H9 (cell line): ENCODE data around the gene GGA2. TPM values are rescaled to one million over a fixed set of nuclear protein-coding genes. Genes with fewer than 3 reads are reported as not detected.

Experiments used
- DNase-seq: peaks from one replicate; pipeline ENCODE4 v3.0.0-alpha.2; 2017
- H2AFZ ChIP-seq: one replicate; pipeline ENCODE4 v1.6.1; 2013; ENCODE audit warnings: mild to moderate bottlenecking, low read length, control low read depth, moderate library complexity
- H2AK5ac ChIP-seq: 2 replicates; pipeline ENCODE4 v1.6.1; 2013; ENCODE audit warnings: low read length, control low read depth, mixed read lengths; ENCODE audit not compliant: insufficient read length
- H2BK120ac ChIP-seq: one replicate; pipeline ENCODE4 v1.6.1; 2013; ENCODE audit warnings: low read depth, mild to moderate bottlenecking, low read length, control low read depth, inconsistent platforms; ENCODE audit not compliant: poor library complexity, severe bottlenecking
- H2BK12ac ChIP-seq: 2 replicates; pipeline ENCODE4 v1.6.1; 2013; ENCODE audit warnings: low read length, control low read depth, mixed read lengths, low read depth; ENCODE audit not compliant: insufficient read length
- H2BK15ac ChIP-seq: 2 replicates; pipeline ENCODE4 v1.6.1; 2013; ENCODE audit warnings: low read depth, low read length, control low read depth
- H2BK20ac ChIP-seq: one replicate; pipeline ENCODE4 v1.6.1; 2013; ENCODE audit warnings: low read depth, mild to moderate bottlenecking, low read length, control low read depth, inconsistent platforms; ENCODE audit not compliant: poor library complexity, severe bottlenecking
- H2BK5ac ChIP-seq: 2 replicates; pipeline ENCODE4 v1.6.1; 2013; ENCODE audit warnings: low read length, control low read depth, mixed read lengths; ENCODE audit not compliant: insufficient read length
- H3K14ac ChIP-seq: 2 replicates; pipeline ENCODE4 v1.6.1; 2013; ENCODE audit warnings: low read length, control low read depth; ENCODE audit not compliant: insufficient read depth
- H3K18ac ChIP-seq: 2 replicates; pipeline ENCODE4 v1.6.1; 2013; ENCODE audit warnings: low read depth, mild to moderate bottlenecking, mixed read lengths, low read length, control low read depth; ENCODE audit not compliant: insufficient read length
- H3K23ac ChIP-seq: 2 replicates; pipeline ENCODE4 v1.6.1; 2013; ENCODE audit warnings: low read length, control low read depth, mixed read lengths, low read depth; ENCODE audit not compliant: insufficient read length
- H3K23me2 ChIP-seq: 2 replicates; pipeline ENCODE4 v1.6.1; 2013; ENCODE audit warnings: low read depth, mild to moderate bottlenecking, mixed read lengths, low read length, control low read depth; ENCODE audit not compliant: insufficient read length, poor library complexity, severe bottlenecking
- H3K27ac ChIP-seq: 2 replicates; pipeline ENCODE4 v1.5.1; 2013; ENCODE audit warnings: low read length, control low read depth, mixed read lengths, low read depth; ENCODE audit not compliant: insufficient read length
- H3K27me3 ChIP-seq: 2 replicates; pipeline ENCODE4 v1.6.1; 2013; ENCODE audit warnings: low read length, control low read depth, inconsistent platforms; ENCODE audit not compliant: insufficient read depth
- H3K4ac ChIP-seq: 2 replicates; pipeline ENCODE4 v1.6.1; 2013; ENCODE audit warnings: low read depth, mild to moderate bottlenecking, control low read depth, inconsistent platforms, low read length, moderate library complexity
- H3K4me1 ChIP-seq: 2 replicates; pipeline ENCODE4 v1.6.1; 2013; ENCODE audit warnings: low read length, control low read depth, inconsistent platforms; ENCODE audit not compliant: insufficient read depth
- H3K4me2 ChIP-seq: 2 replicates; pipeline ENCODE4 v1.6.1; 2013; ENCODE audit warnings: low read length, control low read depth, mixed read lengths; ENCODE audit not compliant: insufficient read length, insufficient read depth
- H3K56ac ChIP-seq: 2 replicates; pipeline ENCODE4 v1.6.1; 2013; ENCODE audit warnings: low read depth, mild to moderate bottlenecking, mixed read lengths, low read length, control low read depth; ENCODE audit not compliant: insufficient read length
- H3K79me1 ChIP-seq: 2 replicates; pipeline ENCODE4 v1.6.1; 2013; ENCODE audit warnings: low read depth, mild to moderate bottlenecking, moderate library complexity, low read length, control low read depth, inconsistent platforms; ENCODE audit not compliant: insufficient read depth, poor library complexity, severe bottlenecking
- H3K79me2 ChIP-seq: 2 replicates; pipeline ENCODE4 v1.6.1; 2013; ENCODE audit warnings: low read length, control low read depth, inconsistent platforms; ENCODE audit not compliant: insufficient read depth
- H3K9ac ChIP-seq: 2 replicates; pipeline ENCODE4 v1.6.1; 2013; ENCODE audit warnings: low read length, control low read depth, mixed read lengths; ENCODE audit not compliant: insufficient read length; ENCODE audit errors: extremely low read depth
- H3K9me3 ChIP-seq: one replicate; pipeline ENCODE4 v1.6.1; 2013; ENCODE audit warnings: low read depth, low read length, inconsistent platforms; ENCODE audit not compliant: control insufficient read depth
- H3T11ph ChIP-seq: one replicate; pipeline ENCODE4 v1.6.1; 2013; ENCODE audit warnings: mild to moderate bottlenecking, low read length, control low read depth, inconsistent platforms
- H4K20me1 ChIP-seq: one replicate; pipeline ENCODE4 v1.6.1; 2013; ENCODE audit not compliant: control insufficient read depth, insufficient read length, insufficient read depth
- H4K5ac ChIP-seq: 2 replicates; pipeline ENCODE4 v1.6.1; 2013; ENCODE audit warnings: low read depth, mild to moderate bottlenecking, mixed read lengths, low read length, control low read depth; ENCODE audit not compliant: insufficient read length
- H4K8ac ChIP-seq: replicated peaks from 2 replicates; pipeline ENCODE4 v1.6.1; 2013; ENCODE audit warnings: low read length, control low read depth, mixed read lengths, low read depth; ENCODE audit not compliant: insufficient read length
- H4K91ac ChIP-seq: 2 replicates; pipeline ENCODE4 v1.6.1; 2013; ENCODE audit warnings: low read depth, mild to moderate bottlenecking, moderate library complexity, mixed read lengths, low read length, control low read depth; ENCODE audit not compliant: insufficient read length
- H3K27ac Mint-ChIP-seq, 3 experiments: 2 replicates in 2 of 3; 3 replicates in 1 of 3; pipeline ENCODE4 v1.8.0; 2020 to 2021; ENCODE audit warnings: mixed read lengths in 3 of 3, mild to moderate bottlenecking in 1 of 3, moderate library complexity in 1 of 3
- H3K27me3 Mint-ChIP-seq: 2 replicates; pipeline ENCODE4 v1.8.0; 2021; ENCODE audit warnings: low read depth, mild to moderate bottlenecking, moderate library complexity, mixed read lengths
- H3K36me3 Mint-ChIP-seq, 3 experiments: 2 replicates in 2 of 3; 3 replicates in 1 of 3; pipeline ENCODE4 v1.8.0; 2020 to 2021; ENCODE audit warnings: low read depth in 3 of 3, mixed read lengths in 3 of 3; ENCODE audit not compliant: insufficient read depth in 1 of 3
- H3K4me1 Mint-ChIP-seq, 2 experiments: 2 replicates each; pipeline ENCODE4 v1.8.0; 2020; ENCODE audit warnings: mixed read lengths in 2 of 2
- H3K4me3 Mint-ChIP-seq, 2 experiments: 2 replicates in 1 of 2; 3 replicates in 1 of 2; pipeline ENCODE4 v1.8.0; 2020 to 2021; ENCODE audit warnings: mild to moderate bottlenecking in 2 of 2, mixed read lengths in 2 of 2, moderate library complexity in 1 of 2
- H3K9me3 Mint-ChIP-seq, 2 experiments: 2 replicates in 1 of 2; 3 replicates in 1 of 2; pipeline ENCODE4 v1.8.0; 2020; ENCODE audit warnings: mild to moderate bottlenecking in 2 of 2, mixed read lengths in 2 of 2, moderate library complexity in 1 of 2
- CTCF ChIP-seq: fragments of 200-600 bp; sonication (generic); conservative IDR thresholded peaks from 3 replicates; pipeline ENCODE4 v1.8.0; 2021; ENCODE audit warnings: antibody characterized with exemption, mild to moderate bottlenecking
- WGBS: extraction: QIAGEN DNeasy Blood & Tissue Kit; methylation state at CpG from one replicate; pipeline ENCODE4 v1.1.7; 2013; ENCODE audit warnings: missing lambda C conversion rate, low lambda C conversion rate, mixed read lengths; ENCODE audit not compliant: insufficient read length; ENCODE audit errors: extremely low coverage; 5-methylcytosine and 5-hydroxymethylcytosine counted together
- total RNA-seq: library from RNA; stranded (reverse); gene quantifications from 2 replicates; pipeline ENCODE4 v1.2.1, GENCODE V29; 2021

Gene GGA2
- total RNA-seq, 1 experiment from 2014 or later: 143 TPM

- Histone ChIP-seq H3K4me1 (0 out of 2 replicates have a peak, but pooled peaks cover 2% of the 10 kb centered on the region), H2BK12ac (no peak overlapping the region), H3K27ac (no peak overlapping the region), H3K4ac (no peak overlapping the region), H2BK20ac (no peak overlapping the region), H3K79me2 (peaks cover 21% of the 10 kb centered on the region; the same call in 1 of the 2 replicates), H2BK120ac (no peak overlapping the region), H3T11ph (no peak overlapping the region), H4K91ac (no peak overlapping the region), H2BK5ac (no peak overlapping the region), H3K23me2 (no peaks in the 10 kb centered on the region), H3K23ac (no peak overlapping the region), H3K14ac (no peak overlapping the region), H3K79me1 (peaks cover 7% of the 10 kb centered on the region), H3K56ac (no peak overlapping the region), H3K18ac (no peak overlapping the region), H3K27me3 (no peaks in the 10 kb centered on the region), H3K4me2 (no peak overlapping the region), H2AFZ (no peak overlapping the region), H4K8ac (no peak overlapping the region), H3K9ac (no peak overlapping the region), H4K20me1 (no peaks in the 10 kb centered on the region), H2BK15ac (no peak overlapping the region), H2AK5ac (no peak overlapping the region), H4K5ac (no peak overlapping the region), H3K9me3 (no peaks in the 10 kb centered on the region)
- Mint-ChIP-seq H3K9me3 (no peaks in the 10 kb centered on the region), H3K27me3 (no peaks in the 10 kb centered on the region), H3K4me3 (no peak overlapping the region), H3K36me3 (peaks cover 2 to 33% (median 25%) of the 10 kb centered on the region in 3 experiments; a peak in 5 of 7 replicates), H3K27ac (peak overlapping the region in 1 of 3 experiments; percentile 8; a peak in 1 of 7 replicates), H3K4me1 (peaks cover 50 to 55% of the 10 kb centered on the region in 2 experiments)
- TF ChIP-seq CTCF: no peak
- no peak for DNase-seq
- no CpG with 5 or more reads among the region's 4 CpGs for WGBS
These were observed 9.4 kb downstream of the GGA2 start for GRCh38 chr16:23500862-23501225.
